ENCODE measurements around the gene TBC1D14.

The TBC1D14 gene

DNA sequence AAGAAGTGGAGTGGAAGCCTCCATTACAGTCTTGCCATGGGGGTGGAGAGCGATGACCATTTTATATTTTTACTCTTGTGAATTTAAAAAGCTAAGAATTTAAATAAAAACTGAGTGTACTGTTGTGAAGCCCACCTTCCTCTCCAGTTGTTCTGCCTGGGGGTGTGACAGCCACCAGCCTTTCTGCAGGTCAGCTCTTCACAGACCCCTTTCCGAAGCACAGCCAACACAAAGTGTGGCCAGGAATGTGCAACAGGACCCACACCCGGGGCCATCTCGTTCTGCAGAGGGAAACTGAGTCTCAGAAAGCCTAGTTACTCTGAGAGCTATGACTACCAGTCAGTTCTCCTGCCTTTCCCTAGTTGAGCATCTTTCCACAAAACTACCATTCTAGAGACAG lies 156.9 kb downstream of the TBC1D14 start:
- peak; percentile 4 for DNase-seq
- Histone ChIP-seq H3K27ac (no peak overlapping the region), H3K36me3 (peaks cover 39% of the 10 kb centered on the region), H3K4me3 (ENCODE audit: low read depth, low read length) (no peak overlapping the region), H3K9me3 (ENCODE audit: severe bottlenecking) (no peaks in the 10 kb centered on the region), H3K27me3 (ENCODE audit: insufficient read depth, low read depth, severe bottlenecking) (no peaks in the 10 kb centered on the region)
- TF ChIP-seq, protein P1, sequence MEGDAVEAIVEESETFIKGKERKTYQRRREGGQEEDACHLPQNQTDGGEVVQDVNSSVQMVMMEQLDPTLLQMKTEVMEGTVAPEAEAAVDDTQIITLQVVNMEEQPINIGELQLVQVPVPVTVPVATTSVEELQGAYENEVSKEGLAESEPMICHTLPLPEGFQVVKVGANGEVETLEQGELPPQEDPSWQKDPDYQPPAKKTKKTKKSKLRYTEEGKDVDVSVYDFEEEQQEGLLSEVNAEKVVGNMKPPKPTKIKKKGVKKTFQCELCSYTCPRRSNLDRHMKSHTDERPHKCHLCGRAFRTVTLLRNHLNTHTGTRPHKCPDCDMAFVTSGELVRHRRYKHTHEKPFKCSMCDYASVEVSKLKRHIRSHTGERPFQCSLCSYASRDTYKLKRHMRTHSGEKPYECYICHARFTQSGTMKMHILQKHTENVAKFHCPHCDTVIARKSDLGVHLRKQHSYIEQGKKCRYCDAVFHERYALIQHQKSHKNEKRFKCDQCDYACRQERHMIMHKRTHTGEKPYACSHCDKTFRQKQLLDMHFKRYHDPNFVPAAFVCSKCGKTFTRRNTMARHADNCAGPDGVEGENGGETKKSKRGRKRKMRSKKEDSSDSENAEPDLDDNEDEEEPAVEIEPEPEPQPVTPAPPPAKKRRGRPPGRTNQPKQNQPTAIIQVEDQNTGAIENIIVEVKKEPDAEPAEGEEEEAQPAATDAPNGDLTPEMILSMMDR (IDR thresholded peaks at IDR 0.05; ENCODE audit: low read depth, low read length) = no peak

DNA sequence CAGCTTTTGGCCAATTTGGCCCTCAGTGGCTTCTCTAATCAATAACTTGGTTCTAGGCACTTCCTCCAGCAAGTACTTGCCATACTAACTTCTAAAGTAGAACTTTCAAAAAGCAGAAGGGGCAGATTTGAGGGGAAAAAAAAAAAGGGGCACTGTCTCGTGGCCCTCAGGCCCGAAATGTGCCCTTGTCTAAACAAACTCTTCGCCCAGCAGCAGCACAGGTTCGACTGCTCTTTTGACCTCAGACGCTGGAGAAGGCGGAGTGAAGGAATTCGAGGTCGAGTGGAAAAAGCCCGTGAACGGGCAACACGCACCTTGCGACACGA lies 157.5 kb downstream of the TBC1D14 start:
- Histone ChIP-seq H3K36me3 (peaks cover 33% of the 10 kb centered on the region), H3K27me3 (ENCODE audit: insufficient read depth, low read depth, severe bottlenecking) (no peaks in the 10 kb centered on the region), H3K9me3 (ENCODE audit: severe bottlenecking) (no peaks in the 10 kb centered on the region), H3K4me3 (ENCODE audit: low read depth, low read length) (peak overlapping the region; percentile 75), H3K27ac (no peak overlapping the region; the same call in 1 of the 2 replicates)
- no peak for DNase-seq
- TF ChIP-seq, protein P1 (IDR thresholded peaks at IDR 0.05; ENCODE audit: low read depth, low read length) = no peak

DNA sequence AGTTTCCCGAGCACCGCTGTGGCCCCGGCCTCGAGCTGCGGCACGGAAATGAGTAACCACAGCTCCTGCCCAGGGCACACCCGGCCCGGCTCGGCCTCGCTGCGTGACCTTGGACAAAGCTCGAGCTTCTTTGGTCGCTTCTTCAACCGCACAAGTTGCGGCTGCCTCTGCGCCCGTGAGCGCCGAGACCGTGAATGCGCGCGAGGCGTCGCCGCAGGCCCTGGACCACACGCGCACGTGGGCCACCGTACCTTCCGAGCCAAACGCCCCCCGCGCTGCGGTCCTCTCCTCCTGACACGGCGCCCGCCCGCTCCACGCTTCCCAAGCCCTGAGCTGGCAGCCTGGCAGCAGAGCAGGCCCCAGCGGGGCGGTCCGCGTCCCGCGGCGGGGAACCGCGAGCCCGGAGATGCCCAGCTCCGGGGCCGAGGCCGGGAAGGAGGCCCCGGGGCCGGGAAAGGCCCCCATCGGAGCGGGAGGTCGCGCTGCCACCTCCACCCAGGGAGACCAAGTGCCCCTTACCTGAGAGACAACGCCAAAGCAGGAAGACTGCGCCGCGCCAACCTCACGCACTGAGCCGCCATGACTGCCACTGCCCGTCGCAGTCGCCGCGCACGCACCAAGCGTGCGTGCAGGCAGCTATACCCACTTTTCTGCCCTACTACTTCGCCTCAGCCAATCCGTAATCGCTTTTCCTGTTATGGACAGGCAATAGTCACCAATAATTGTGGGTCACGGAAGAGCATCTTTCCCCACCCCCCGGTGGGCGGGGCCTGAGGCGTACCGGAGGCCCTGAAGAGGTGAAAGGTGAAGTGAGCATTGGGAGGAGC lies 158.0 kb downstream of the TBC1D14 start, which contains the start of gene GRPEL1:
Gene GRPEL1 (minus strand): TSS at position 613 of the 827 bp plus-strand sequence. CDS start 32 bp downstream, at position 581.
- TF ChIP-seq, protein P1 (IDR thresholded peaks at IDR 0.05; ENCODE audit: low read depth, low read length) = no peak

DNA sequence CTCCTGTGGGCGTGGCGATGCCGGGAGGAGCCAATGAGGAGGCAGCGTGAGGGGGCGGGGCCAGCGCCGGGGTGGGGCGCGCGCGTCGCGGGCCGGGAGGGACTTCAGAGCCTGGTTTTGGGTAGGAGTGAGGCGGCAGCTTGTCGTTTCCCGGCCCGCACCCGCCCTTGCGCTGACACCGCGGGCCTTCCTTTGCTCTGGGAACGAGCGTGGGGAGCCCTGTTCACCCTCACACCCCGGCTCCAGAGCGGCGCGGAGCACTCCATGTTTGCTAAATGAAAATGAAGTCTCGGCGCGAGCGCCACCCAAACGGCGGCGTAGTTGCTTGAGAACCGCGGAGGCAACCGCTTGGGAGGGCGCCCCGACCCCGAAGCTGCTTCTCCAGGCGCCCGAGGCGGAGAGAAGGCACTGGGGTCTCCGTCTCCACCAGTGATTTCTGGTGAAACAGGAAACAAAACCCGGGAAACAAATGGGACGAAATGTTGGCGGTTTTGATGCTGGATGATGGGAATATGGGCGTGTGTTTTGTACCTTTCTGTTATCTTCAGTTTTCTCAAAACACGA lies 158.7 kb downstream of the TBC1D14 start:
- no peaks in the 10 kb centered on the region for H3K9me3 ChIP-seq (ENCODE audit: severe bottlenecking)
- peak overlapping the region; percentile 78 for H3K4me3 ChIP-seq (ENCODE audit: low read depth, low read length)
- TF ChIP-seq, protein P1 (IDR thresholded peaks at IDR 0.05; ENCODE audit: low read depth, low read length) = no peak
- H3K27ac ChIP-seq = peak overlapping the region; percentile 60
- no peaks in the 10 kb centered on the region for H3K27me3 ChIP-seq (ENCODE audit: insufficient read depth, low read depth, severe bottlenecking)
- peaks cover 23% of the 10 kb centered on the region for H3K36me3 ChIP-seq
- DNase-seq = no peak

More for the DNA sequence above, 158.0 kb downstream of the TBC1D14 start, which contains the start of gene GRPEL1:
- peak within 1 kb of the TSS; percentile 78 for H3K4me3 ChIP-seq (ENCODE audit: low read depth, low read length)
- DNase-seq = peak; percentile 100
- H3K27me3 ChIP-seq (ENCODE audit: insufficient read depth, low read depth, severe bottlenecking) = no peaks in the 10 kb centered on the region
- peaks cover 30% of the 10 kb centered on the region for H3K36me3 ChIP-seq
- H3K27ac ChIP-seq = peak within 1 kb of the TSS; percentile 78
- H3K9me3 ChIP-seq (ENCODE audit: severe bottlenecking) = no peaks in the 10 kb centered on the region

DNA sequence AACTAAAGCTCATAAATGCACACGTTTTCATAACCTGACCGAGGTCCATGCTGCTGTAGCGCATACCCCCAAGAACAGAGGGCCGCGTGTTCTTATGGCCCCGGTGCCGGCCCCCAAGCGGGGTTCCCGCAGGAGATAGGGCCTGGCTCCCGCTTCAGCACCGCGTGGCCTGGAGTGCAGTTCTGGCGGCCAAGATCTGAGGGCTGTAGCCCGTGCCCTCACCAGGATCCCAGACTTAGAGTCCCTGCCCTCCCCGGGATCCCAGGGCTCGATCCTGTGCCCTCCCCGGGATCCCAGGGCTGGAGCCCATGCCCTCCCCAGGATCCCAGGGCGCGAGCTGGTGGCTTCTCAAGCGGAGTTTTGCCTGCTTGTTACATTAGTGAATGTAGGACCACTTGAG lies 159.3 kb downstream of the TBC1D14 start:
- peak; percentile 10 for DNase-seq
- TF ChIP-seq, protein P1 (IDR thresholded peaks at IDR 0.05; ENCODE audit: low read depth, low read length) = no peak
- peaks cover 18% of the 10 kb centered on the region for H3K36me3 ChIP-seq
- H3K4me3 ChIP-seq (ENCODE audit: low read depth, low read length) = peak overlapping the region; percentile 78
- no peaks in the 10 kb centered on the region for H3K9me3 ChIP-seq (ENCODE audit: severe bottlenecking)
- H3K27ac ChIP-seq = no peak overlapping the region
- no peaks in the 10 kb centered on the region for H3K27me3 ChIP-seq (ENCODE audit: insufficient read depth, low read depth, severe bottlenecking)
